ENCODE measurements around the gene UMODL1. TPM values are rescaled to one million over a fixed set of nuclear protein-coding genes. Genes with fewer than 3 reads are reported as not detected.

Gene UMODL1
- total RNA-seq, 4 donors from 2014 or later: not detected

DNA sequence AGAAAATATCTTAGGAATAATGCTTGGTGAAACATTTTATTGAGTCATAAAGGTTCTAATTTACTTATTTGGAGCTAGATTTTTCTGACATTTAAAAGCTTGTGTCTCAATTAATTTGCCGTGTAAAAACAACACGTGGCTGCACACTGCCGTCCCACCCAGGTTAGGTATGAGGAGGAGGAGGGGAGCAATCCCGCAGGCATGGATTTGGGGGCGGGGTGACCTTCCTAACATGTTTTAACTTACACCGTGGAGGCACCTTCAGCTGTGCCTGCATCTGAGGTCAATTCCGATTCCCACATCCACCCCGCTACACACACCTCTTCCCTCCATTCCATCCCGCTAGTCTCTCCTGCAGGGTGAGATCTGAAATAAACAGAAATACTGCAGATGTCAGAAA is 28.5 kb upstream of the UMODL1 start:
- no peaks in the 10 kb centered on the region for H3K36me3 ChIP-seq
- H3K9me3 ChIP-seq: no peaks in the 10 kb centered on the region
- DNase-seq (ENCODE audit: low spot score in 2 of 2): no peak
- TF ChIP-seq EP300 (IDR thresholded peaks at IDR 0.05): no peak
- TF ChIP-seq POLR2A (IDR thresholded peaks at IDR 0.05): no peak
- TF ChIP-seq, protein P1, sequence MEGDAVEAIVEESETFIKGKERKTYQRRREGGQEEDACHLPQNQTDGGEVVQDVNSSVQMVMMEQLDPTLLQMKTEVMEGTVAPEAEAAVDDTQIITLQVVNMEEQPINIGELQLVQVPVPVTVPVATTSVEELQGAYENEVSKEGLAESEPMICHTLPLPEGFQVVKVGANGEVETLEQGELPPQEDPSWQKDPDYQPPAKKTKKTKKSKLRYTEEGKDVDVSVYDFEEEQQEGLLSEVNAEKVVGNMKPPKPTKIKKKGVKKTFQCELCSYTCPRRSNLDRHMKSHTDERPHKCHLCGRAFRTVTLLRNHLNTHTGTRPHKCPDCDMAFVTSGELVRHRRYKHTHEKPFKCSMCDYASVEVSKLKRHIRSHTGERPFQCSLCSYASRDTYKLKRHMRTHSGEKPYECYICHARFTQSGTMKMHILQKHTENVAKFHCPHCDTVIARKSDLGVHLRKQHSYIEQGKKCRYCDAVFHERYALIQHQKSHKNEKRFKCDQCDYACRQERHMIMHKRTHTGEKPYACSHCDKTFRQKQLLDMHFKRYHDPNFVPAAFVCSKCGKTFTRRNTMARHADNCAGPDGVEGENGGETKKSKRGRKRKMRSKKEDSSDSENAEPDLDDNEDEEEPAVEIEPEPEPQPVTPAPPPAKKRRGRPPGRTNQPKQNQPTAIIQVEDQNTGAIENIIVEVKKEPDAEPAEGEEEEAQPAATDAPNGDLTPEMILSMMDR (IDR thresholded peaks at IDR 0.05): no peak
- H3K4me3 ChIP-seq: no peak overlapping the region
- H3K4me1 ChIP-seq: peaks cover 0 to 9% (median under 1%) of the 10 kb centered on the region in 4 donors
- H3K27me3 ChIP-seq: no peaks in the 10 kb centered on the region
- no peak overlapping the region for H3K27ac ChIP-seq
- 75 to 76% methylated on average over 9 of the region's 9 CpGs for WGBS, 2 donors

DNA sequence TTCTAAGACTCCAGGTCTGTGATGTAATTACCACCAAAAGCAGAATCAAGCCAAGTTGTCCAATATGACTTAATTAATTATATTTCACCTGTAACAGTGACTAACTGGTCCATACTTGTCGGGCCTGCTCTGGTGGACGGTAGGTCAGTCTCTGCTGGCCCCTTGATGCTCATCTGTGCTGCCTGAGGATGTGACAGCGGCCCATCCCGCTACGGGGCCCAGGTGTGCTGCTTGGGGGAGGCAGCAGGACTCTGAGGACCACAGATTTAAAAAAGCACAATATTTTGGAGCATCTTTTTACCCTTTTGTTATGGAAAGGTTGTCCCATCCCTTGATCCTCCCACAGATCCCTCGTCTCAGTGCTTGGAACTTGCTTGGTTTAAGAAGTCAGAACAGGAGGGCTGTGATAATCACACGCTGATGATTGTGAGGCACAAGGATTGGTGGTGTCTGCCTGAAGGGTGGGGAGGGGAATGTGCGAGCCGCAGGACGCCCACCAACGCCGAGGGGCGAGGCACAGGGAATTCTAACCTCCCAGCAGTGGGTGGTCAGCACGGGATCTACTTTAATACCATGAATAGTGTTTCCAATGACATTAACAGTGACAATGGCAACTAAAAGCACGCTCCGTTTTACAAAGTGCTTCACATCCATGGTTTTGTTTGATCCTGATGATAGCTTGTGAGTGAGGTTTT is 27.8 kb upstream of the UMODL1 start:
- Histone ChIP-seq H3K4me1 (peaks cover 0 to 16% (median 4%) of the 10 kb centered on the region in 4 donors), H3K4me3 (no peak overlapping the region), H3K27ac (no peak overlapping the region), H3K36me3 (no peaks in the 10 kb centered on the region), H3K27me3 (no peaks in the 10 kb centered on the region), H3K9me3 (no peaks in the 10 kb centered on the region)
- 69 to 76% methylated on average over 16 of the region's 16 CpGs for WGBS, 2 donors
- no peak for DNase-seq (ENCODE audit: low spot score in 2 of 2)
- TF ChIP-seq, protein P1 (IDR thresholded peaks at IDR 0.05): no peak
- TF ChIP-seq EP300 (IDR thresholded peaks at IDR 0.05) (no peak), POLR2A (IDR thresholded peaks at IDR 0.05) (no peak)

DNA sequence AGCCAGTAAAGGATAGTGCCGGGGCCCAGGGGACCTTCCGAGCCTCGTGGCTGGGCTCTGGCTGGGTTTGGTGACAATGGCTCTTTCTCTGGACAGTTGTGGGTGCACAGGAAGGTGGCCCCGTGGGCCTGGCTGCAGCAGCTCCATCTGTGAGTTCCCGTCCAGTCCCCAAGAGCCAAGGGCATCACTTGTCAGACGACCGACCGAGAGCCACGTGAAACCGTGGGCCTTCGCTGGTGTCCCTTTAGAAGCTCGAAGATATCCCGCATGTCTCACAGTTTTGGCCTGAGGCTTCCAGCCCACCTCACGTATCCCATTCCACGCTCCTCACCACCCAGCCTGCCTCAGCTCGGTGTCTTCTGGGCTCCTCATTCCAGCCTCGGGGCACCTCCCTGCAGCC is 27.2 kb upstream of the UMODL1 start:
- WGBS, 2 donors: 85 to 89% methylated on average over 15 to 17 of the region's 17 CpGs
- Histone ChIP-seq H3K4me1 (peaks cover 0 to 21% (median 5%) of the 10 kb centered on the region in 4 donors), H3K27ac (no peak overlapping the region), H3K4me3 (no peak overlapping the region), H3K9me3 (no peaks in the 10 kb centered on the region), H3K36me3 (no peaks in the 10 kb centered on the region), H3K27me3 (no peaks in the 10 kb centered on the region)
- TF ChIP-seq EP300 (IDR thresholded peaks at IDR 0.05) (no peak), POLR2A (IDR thresholded peaks at IDR 0.05) (no peak)
- TF ChIP-seq, protein P1 (IDR thresholded peaks at IDR 0.05): no peak
- no peak for DNase-seq (ENCODE audit: low spot score in 2 of 2)

DNA sequence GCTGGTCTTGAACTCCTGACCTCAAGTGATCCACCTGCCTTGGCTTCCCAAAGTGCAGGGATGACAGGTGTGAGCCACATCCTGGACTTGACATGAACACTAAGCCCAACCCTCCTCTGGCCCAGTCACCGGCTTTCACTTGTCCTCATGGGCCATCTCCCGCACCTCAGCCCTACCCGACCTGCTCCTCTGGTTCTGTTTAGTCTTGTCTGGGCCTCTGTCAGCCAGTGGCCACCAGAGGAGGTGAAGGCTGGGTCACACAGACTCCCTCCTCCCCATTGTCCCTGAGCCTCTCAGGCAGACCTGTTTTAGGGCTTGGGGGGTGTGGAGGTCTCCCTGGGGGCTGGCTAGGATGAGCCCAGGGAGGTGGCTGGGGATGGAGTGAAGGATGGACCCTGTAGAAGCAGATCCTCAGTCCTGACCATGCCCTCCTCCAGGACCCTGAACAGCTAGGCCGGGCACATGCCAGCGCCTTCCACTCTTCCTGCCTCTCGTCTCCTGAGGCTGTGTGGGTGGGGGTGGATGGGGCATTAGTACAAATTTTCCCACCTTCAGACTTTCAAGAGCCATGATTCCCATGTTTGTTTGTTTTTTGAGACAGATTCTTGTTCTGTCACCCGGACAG is 26.1 kb upstream of the UMODL1 start:
- no peak overlapping the region for H3K4me3 ChIP-seq
- no peaks in the 10 kb centered on the region for H3K9me3 ChIP-seq
- H3K27me3 ChIP-seq: no peaks in the 10 kb centered on the region
- TF ChIP-seq, protein P1 (IDR thresholded peaks at IDR 0.05): no peak
- no peak for TF ChIP-seq POLR2A (IDR thresholded peaks at IDR 0.05)
- no peak for TF ChIP-seq EP300 (IDR thresholded peaks at IDR 0.05)
- no peak for DNase-seq (ENCODE audit: low spot score in 2 of 2)
- no peak overlapping the region for H3K27ac ChIP-seq
- 96 to 97% methylated on average over 7 of the region's 7 CpGs for whole genome bisulfite sequencing, 2 donors
- peaks cover 0 to 14% (median 5%) of the 10 kb centered on the region in 4 donors for H3K4me1 ChIP-seq
- H3K36me3 ChIP-seq: no peaks in the 10 kb centered on the region

Measured in tibial nerve (tissue), 4 donors.